Naive thymus-derived CD4-positive, alpha-beta T cell (primary cell): Measurements from ENCODE around the gene ERMN. TPM values are rescaled to one million over a fixed set of nuclear protein-coding genes. Genes with fewer than 3 reads are reported as not detected.
A peak's percentile ranks its signal among the peaks of the same experiment; 100 is the strongest.
"Not testable (repeated sequence)": the region's sequence is repeated elsewhere in the genome, so short reads cannot be mapped to it uniquely, and the experiment has no call there.

Source experiments
- ATAC-seq: fragments of 150-1000 bp; cut with Tn5 transposase; 2 replicates; pipeline ENCODE4 v1.10.0; 2021; ENCODE audit warnings: mild to moderate bottlenecking, moderate library complexity
- CTCF ChIA-PET: fragments of 350-600 bp; sonication (Branson Sonifier 250); formaldehyde crosslinking; loops from one replicate; lab custom pipeline; 2021; ENCODE audit warnings: antibody characterized with exemption; lab: Charles Lee
- POLR2A ChIA-PET: fragments of 350-600 bp; sonication (Branson Sonifier 250); formaldehyde crosslinking; loops from one replicate; lab custom pipeline; 2021; ENCODE audit warnings: antibody characterized with exemption, inconsistent platforms; lab: Charles Lee
- DNase-seq, 9 donors: peaks; one replicate each; pipeline versions ENCODE4 v3.0.0 to v3.0.0-alpha.2; 2020 to 2022; ENCODE audit warnings: mixed read lengths in 1 of 9
- H3K27ac ChIP-seq: one replicate; pipeline ENCODE4 v1.7.0; 2013; ENCODE audit warnings: mild to moderate bottlenecking, low read depth, low read length, moderate library complexity
- H3K27me3 ChIP-seq, 2 donors: one replicate each; pipeline ENCODE4 v1.7.0; 2013; ENCODE audit warnings: low read length in 2 of 2, mild to moderate bottlenecking in 2 of 2, moderate library complexity in 2 of 2; ENCODE audit not compliant: control insufficient read depth in 2 of 2, insufficient read depth in 2 of 2
- H3K36me3 ChIP-seq, 3 experiments: 1 replicate in 2 of 3; 2 replicates in 1 of 3; pipeline ENCODE4 v1.7.0; 2013; ENCODE audit warnings: low read length in 3 of 3, mild to moderate bottlenecking in 3 of 3, moderate library complexity in 1 of 3; ENCODE audit not compliant: insufficient read depth in 3 of 3, control insufficient read depth in 2 of 3
- H3K4me1 ChIP-seq, 2 donors: one replicate each; pipeline ENCODE4 v1.7.0; 2013; ENCODE audit warnings: low read length in 2 of 2, mild to moderate bottlenecking in 2 of 2, moderate library complexity in 1 of 2; ENCODE audit not compliant: control insufficient read depth in 2 of 2, insufficient read depth in 2 of 2
- H3K4me3 ChIP-seq: 2 replicates; pipeline ENCODE4 v1.7.0; 2013; ENCODE audit warnings: mild to moderate bottlenecking, low read length
- H3K9me3 ChIP-seq, 3 experiments: 1 replicate in 2 of 3; 2 replicates in 1 of 3; pipeline ENCODE4 v1.7.0; 2013; ENCODE audit warnings: low read length in 3 of 3; ENCODE audit not compliant: control insufficient read depth in 2 of 3
- H3K27ac Mint-ChIP-seq, 9 donors: one replicate each; pipeline ENCODE4 v1.8.0; 2020 to 2022; ENCODE audit warnings: mixed read lengths in 9 of 9, mild to moderate bottlenecking in 8 of 9, moderate library complexity in 5 of 9, inconsistent platforms in 2 of 9
- H3K27me3 Mint-ChIP-seq, 5 donors: one replicate each; pipeline ENCODE4 v1.8.0; 2021 to 2022; ENCODE audit warnings: mixed read lengths in 5 of 5, mild to moderate bottlenecking in 1 of 5
- H3K36me3 Mint-ChIP-seq, 5 donors: one replicate each; pipeline ENCODE4 v1.8.0; 2020 to 2022; ENCODE audit warnings: mixed read lengths in 5 of 5, mild to moderate bottlenecking in 3 of 5, inconsistent platforms in 1 of 5
- H3K4me1 Mint-ChIP-seq, 7 donors: one replicate each; pipeline ENCODE4 v1.8.0; 2020 to 2022; ENCODE audit warnings: mixed read lengths in 7 of 7, mild to moderate bottlenecking in 3 of 7, inconsistent platforms in 1 of 7
- H3K4me3 Mint-ChIP-seq, 10 donors: one replicate each; pipeline ENCODE4 v1.8.0; 2020 to 2022; ENCODE audit warnings: mild to moderate bottlenecking in 10 of 10, mixed read lengths in 10 of 10, moderate library complexity in 6 of 10, inconsistent platforms in 2 of 10
- H3K9me3 Mint-ChIP-seq, 11 donors: one replicate each; pipeline ENCODE4 v1.8.0; 2020 to 2022; ENCODE audit warnings: mixed read lengths in 11 of 11, mild to moderate bottlenecking in 4 of 11, inconsistent platforms in 1 of 11, moderate library complexity in 1 of 11
- intact Hi-C, 2 donors: fragments of 100-400 bp; cut with micrococcal nuclease; formaldehyde crosslinking; loops; one replicate each; pipeline ENCODE4 v1.15.1; 2023
- polyA plus RNA-seq, 2 donors: library from polyadenylated mRNA; unstranded; fragments of 300-500 nt; fragmentation: Illumina TruSeq; gene quantifications; one replicate each; pipeline ENCODE4 v1.2.3, GENCODE V29; 2021
- total RNA-seq, 6 experiments: library from RNA in 5 of 6; stranded (reverse) in 5 of 6; gene quantifications; 1 replicate in 5 of 6; 2 replicates in 1 of 6; pipeline ENCODE4 v1.2.3 and lab custom pipeline; 2021 to 2026

ERMN gene
- total and polyA plus RNA-seq, 7 experiments from 2014 or later: 0.09 to 17.3 (median 6.0) TPM

GRCh38 chr2:157348291-157348921 is 22.8 kb upstream of the ERMN start:
- ATAC-seq: peak; percentile 16
- POLR2A ChIA-PET: interaction anchor here (0.9 to 1.4 kb wide), 3 partner anchors 13 to 84 kb away, joined by 3 to 5 read pairs (median 4); no protein-coding TSS in a partner anchor
- H3K27me3 Mint-ChIP-seq: no peaks in the 10 kb centered on the region
- H3K4me3 Mint-ChIP-seq: peak overlapping the region in 8 of 10 donors; percentile 29 to 77 (median 64)
- H3K4me1 Mint-ChIP-seq: peaks cover 0 to 70% (median 55%) of the 10 kb centered on the region in 7 donors
- H3K27me3 ChIP-seq: no peaks in the 10 kb centered on the region
- H3K4me3 ChIP-seq: no peak overlapping the region
- H3K27ac Mint-ChIP-seq: peak overlapping the region in 8 of 9 donors; percentile 61 to 81 (median 74)
- H3K27ac ChIP-seq: no peak overlapping the region
- DNase-seq: no peak
- intact Hi-C loops: loop anchor here in 1 of 2 donors (1.0 to 2.0 kb wide), 2 partner anchors 8 to 14 kb away; no protein-coding TSS in a partner anchor
- H3K4me1 ChIP-seq: peaks cover 0 to 19% of the 10 kb centered on the region in 2 donors
- H3K9me3 ChIP-seq: peaks cover 0 to 15% (median 0%) of the 10 kb centered on the region in 3 experiments
- peaks cover 18 to 45% (median 32%) of the 10 kb centered on the region in 5 donors for H3K36me3 Mint-ChIP-seq
- H3K9me3 Mint-ChIP-seq: peaks cover 18 to 25% (median 20%) of the 10 kb centered on the region in 11 donors
- CTCF ChIA-PET: interaction anchor here (0.7 to 4.7 kb wide), 3 partner anchors 12 to 143 kb away, joined by 3 to 39 read pairs (median 4); no protein-coding TSS in a partner anchor
- no peaks in the 10 kb centered on the region for H3K36me3 ChIP-seq

- peaks cover 0 to 60% (median 48%) of the 10 kb centered on the region in 7 donors for H3K4me1 Mint-ChIP-seq
- Histone ChIP-seq H3K27ac (no peak overlapping the region), H3K36me3 (no peaks in the 10 kb centered on the region), H3K27me3 (no peaks in the 10 kb centered on the region), H3K4me1 (peaks cover 0 to 18% of the 10 kb centered on the region in 2 donors), H3K9me3 (peaks cover 0 to 23% (median 0%) of the 10 kb centered on the region in 3 experiments), H3K4me3 (no peak overlapping the region)
- ChIA-PET CTCF (interaction anchor here (1.1 to 4.7 kb wide), 3 partner anchors 9 to 72 kb away, joined by 3 to 39 read pairs (median 5); no protein-coding TSS in a partner anchor), POLR2A (interaction anchor here (0.7 to 1.7 kb wide), 10 partner anchors 8 to 98 kb away, joined by 3 to 12 read pairs (median 4); partner anchors contain the start of gene CYTIP)
- DNase-seq (no peak), ATAC-seq (no peak)
- H3K4me3 Mint-ChIP-seq: peak overlapping the region in 1 of 10 donors; percentile 4
- intact Hi-C loops: no loop called here
- H3K27ac Mint-ChIP-seq: peak overlapping the region in 3 of 9 donors; percentile 34 to 73 (median 71)
- no peaks in the 10 kb centered on the region for H3K27me3 Mint-ChIP-seq
- H3K9me3 Mint-ChIP-seq: peaks cover 30 to 47% (median 40%) of the 10 kb centered on the region in 11 donors
- H3K36me3 Mint-ChIP-seq: peaks cover 40 to 60% (median 57%) of the 10 kb centered on the region in 5 donors
Observed at GRCh38 chr2:157345647-157346389, 20.2 kb upstream of the ERMN start.

- H3K27ac Mint-ChIP-seq: peak overlapping the region in 5 of 9 donors; percentile 14 to 65 (median 17)
- peaks cover 0 to 21% of the 10 kb centered on the region in 2 donors for H3K4me1 ChIP-seq
- H3K9me3 Mint-ChIP-seq: peaks cover 30 to 49% (median 40%) of the 10 kb centered on the region in 11 donors
- H3K27me3 Mint-ChIP-seq, POLR2A ChIA-PET, H3K36me3 ChIP-seq, H3K4me3 ChIP-seq, H3K27me3 ChIP-seq, DNase-seq, ATAC-seq, CTCF ChIA-PET, H3K27ac ChIP-seq, intact Hi-C loops: not testable (repeated sequence)
- H3K4me3 Mint-ChIP-seq: peak overlapping the region in 1 of 10 donors; percentile 12
- H3K36me3 Mint-ChIP-seq: peaks cover 41 to 69% (median 54%) of the 10 kb centered on the region in 5 donors
- peaks cover 1 to 63% (median 53%) of the 10 kb centered on the region in 7 donors for H3K4me1 Mint-ChIP-seq
- H3K9me3 ChIP-seq: peaks cover 0 to 23% (median 0%) of the 10 kb centered on the region in 3 experiments
Observed at GRCh38 chr2:157341381-157341780, 15.8 kb upstream of the ERMN start.

- peak overlapping the region in 1 of 9 donors; percentile 38 for H3K27ac Mint-ChIP-seq
- peak overlapping the region in 1 of 10 donors; percentile 3 for H3K4me3 Mint-ChIP-seq
- no peaks in the 10 kb centered on the region for H3K27me3 ChIP-seq
- H3K4me3 ChIP-seq: no peak overlapping the region
- H3K9me3 Mint-ChIP-seq: peaks cover 27 to 44% (median 36%) of the 10 kb centered on the region in 11 donors
- H3K4me1 ChIP-seq: peaks cover 4 to 32% of the 10 kb centered on the region in 2 donors
- H3K9me3 ChIP-seq: peaks cover 0 to 21% (median 0%) of the 10 kb centered on the region in 3 experiments
- H3K27ac ChIP-seq: no peak overlapping the region
- no peak for ATAC-seq
- no peak for DNase-seq
- no peaks in the 10 kb centered on the region for H3K36me3 ChIP-seq
- CTCF ChIA-PET: interaction anchor here (0.8 to 8.0 kb wide), 4 partner anchors 9 to 99 kb away, joined by 3 to 36 read pairs (median 4); no protein-coding TSS in a partner anchor
- POLR2A ChIA-PET: interaction anchor here (0.8 to 1.0 kb wide), 3 partner anchors 18 to 99 kb away, joined by 3 read pairs; no protein-coding TSS in a partner anchor
- intact Hi-C loops: loop anchor here (2.0 to 10.0 kb wide), 3 partner anchors 17 to 1115 kb away; partner anchors contain the start of genes CCDC148 (in 1 of the 2) and PKP4 (in 1 of the 2)
- peaks cover 10 to 70% (median 60%) of the 10 kb centered on the region in 7 donors for H3K4me1 Mint-ChIP-seq
- peaks cover 39 to 63% (median 47%) of the 10 kb centered on the region in 5 donors for H3K36me3 Mint-ChIP-seq
- H3K27me3 Mint-ChIP-seq: no peaks in the 10 kb centered on the region
Observed at GRCh38 chr2:157339965-157340655, 14.5 kb upstream of the ERMN start.

DNA sequence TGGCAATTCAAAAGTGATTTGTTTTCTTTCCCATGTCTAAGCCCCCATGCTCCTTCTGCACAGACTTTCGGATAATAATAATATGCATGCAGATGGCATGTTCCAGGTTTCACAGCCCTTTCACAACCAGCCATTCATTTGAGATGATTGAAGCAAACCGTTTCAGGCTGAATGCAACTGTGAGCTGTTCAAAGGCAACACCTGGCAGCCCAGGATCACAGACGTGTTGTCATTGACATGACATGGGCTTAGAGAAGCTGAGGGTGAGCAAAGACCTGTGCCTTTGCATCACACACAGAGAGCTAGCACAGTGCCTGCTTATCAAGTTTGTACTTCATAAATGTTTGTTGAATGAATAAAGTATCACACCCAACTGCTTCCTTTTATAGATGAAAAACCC is 12.4 kb upstream of the ERMN start:
- no peaks in the 10 kb centered on the region for H3K27me3 ChIP-seq
- peak overlapping the region in 5 of 9 donors; percentile 49 to 85 (median 81) for H3K27ac Mint-ChIP-seq
- DNase-seq (peak in 3 of 9 donors; percentile 16 to 35 (median 29)), ATAC-seq (peak; percentile 47)
- H3K9me3 ChIP-seq: peaks cover 0 to 7% (median 0%) of the 10 kb centered on the region in 3 experiments
- peaks cover 9 to 44% of the 10 kb centered on the region in 2 donors for H3K4me1 ChIP-seq
- ChIA-PET POLR2A (interaction anchor here (0.6 to 15.7 kb wide), 6 partner anchors 8 to 93 kb away, joined by 3 to 554 read pairs (median 6); partner anchors contain the start of gene CYTIP), CTCF (interaction anchor here (0.6 to 8.0 kb wide), 9 partner anchors 9 to 154 kb away, joined by 3 to 59 read pairs (median 8); partner anchors contain the start of genes CYTIP and ERMN)
- peaks cover 20 to 87% (median 69%) of the 10 kb centered on the region in 7 donors for H3K4me1 Mint-ChIP-seq
- peaks cover 22 to 45% (median 26%) of the 10 kb centered on the region in 5 donors for H3K36me3 Mint-ChIP-seq
- no peak overlapping the region for H3K4me3 ChIP-seq
- H3K36me3 ChIP-seq: no peaks in the 10 kb centered on the region
- H3K9me3 Mint-ChIP-seq: peaks cover 10 to 23% (median 19%) of the 10 kb centered on the region in 11 donors
- peak overlapping the region in 4 of 10 donors; percentile 4 to 29 (median 16) for H3K4me3 Mint-ChIP-seq
- H3K27me3 Mint-ChIP-seq: no peaks in the 10 kb centered on the region
- H3K27ac ChIP-seq: no peak overlapping the region
- intact Hi-C loops: loop anchor here (2.0 to 10.0 kb wide), 3 partner anchors 19 to 1117 kb away; partner anchors contain the start of genes CCDC148 (in 1 of the 2) and PKP4 (in 1 of the 2)
